Kidney epithelial cell (primary cell): Measurements from ENCODE around the gene ZNF230. TPM values are rescaled to one million over a fixed set of nuclear protein-coding genes. Genes with fewer than 3 reads are reported as not detected.

Experiments
- DNase-seq: peaks from one replicate; pipeline ENCODE4 v3.0.0-alpha.2; 2010; ENCODE audit warnings: low read depth
- H3K27me3 ChIP-seq: 2 replicates; pipeline ENCODE4 v1.6.0; 2011; ENCODE audit warnings: low read length; ENCODE audit not compliant: control insufficient read depth, insufficient read depth
- H3K36me3 ChIP-seq: 2 replicates; pipeline ENCODE4 v1.5.1; 2011; ENCODE audit warnings: low read length; ENCODE audit not compliant: control insufficient read depth, insufficient read depth
- H3K4me3 ChIP-seq: 2 replicates; pipeline ENCODE4 v1.5.1; 2011; ENCODE audit warnings: low read depth, mild to moderate bottlenecking, control low read depth, low read length
- CTCF ChIP-seq: IDR thresholded peaks from 2 replicates; pipeline ENCODE4 v1.5.1; 2011; ENCODE audit warnings: mild to moderate bottlenecking, moderate library complexity, low read length, control low read depth, inconsistent platforms; ENCODE audit not compliant: insufficient read depth, poor library complexity, severe bottlenecking
- total RNA-seq: library from RNA; depleted of rRNA; stranded (reverse); fragments of >200 nt; gene quantifications from 2 replicates; pipeline ENCODE4 v1.2.3, GENCODE V29; 2015

The ZNF230 gene
- total RNA-seq, 1 donor from 2014 or later: 2.9 TPM

- no peaks in the 10 kb centered on the region for H3K27me3 ChIP-seq
- peak; percentile 78 for DNase-seq
- no peak for TF ChIP-seq CTCF
- H3K36me3 ChIP-seq: no peaks in the 10 kb centered on the region
- H3K4me3 ChIP-seq: peak within 1 kb of the TSS; percentile 97
Measured at GRCh38 chr19:44025217-44025936, 22.6 kb downstream of the ZNF230 start, which contains the start of gene ZNF222. TSS of gene ZNF222 (plus strand) at chr19:44025379. CDS start at chr19:44025437, 58 bp downstream.

DNA sequence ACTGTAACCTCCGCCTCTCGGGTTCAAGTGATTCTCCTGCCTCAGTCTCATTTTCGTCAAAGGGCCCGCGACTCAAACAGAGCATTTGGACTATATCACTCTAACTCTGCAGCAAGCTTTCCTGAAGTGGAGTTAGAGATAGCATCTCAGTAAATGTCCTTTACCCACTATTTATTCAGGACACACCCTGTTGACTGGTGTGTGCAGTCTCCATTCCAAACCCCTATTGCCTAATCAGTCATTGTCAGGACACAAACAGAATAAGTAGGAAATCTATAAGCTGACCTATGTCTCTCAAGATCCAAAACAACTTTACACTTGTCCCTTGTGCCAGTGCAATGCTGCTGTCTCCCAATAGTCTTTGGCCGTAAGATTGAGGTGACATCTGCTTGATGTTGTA, 23.9 kb downstream of the ZNF230 start:
- Histone ChIP-seq H3K36me3 (no peaks in the 10 kb centered on the region), H3K4me3 (no peak overlapping the region), H3K27me3 (no peaks in the 10 kb centered on the region)
- no peak for TF ChIP-seq CTCF
- no peak for DNase-seq

- Histone ChIP-seq H3K27me3 (no peaks in the 10 kb centered on the region), H3K4me3 (no peak overlapping the region), H3K36me3 (no peaks in the 10 kb centered on the region)
- TF ChIP-seq CTCF: no peak
- no peak for DNase-seq
Measured at GRCh38 chr19:44032001-44032610, 29.3 kb downstream of the ZNF230 start.

- TF ChIP-seq CTCF: no peak
- H3K36me3 ChIP-seq: no peaks in the 10 kb centered on the region
- H3K4me3 ChIP-seq: no peak overlapping the region
- no peak for DNase-seq
- H3K27me3 ChIP-seq: no peaks in the 10 kb centered on the region
Measured at GRCh38 chr19:44042147-44042546, 39.4 kb downstream of the ZNF230 start.

GRCh38 chr19:44050740-44051649, 48.2 kb downstream of the ZNF230 start:
- DNase-seq: no peak
- peaks cover 2% of the 10 kb centered on the region for H3K36me3 ChIP-seq
- no peak for TF ChIP-seq CTCF
- H3K27me3 ChIP-seq: no peaks in the 10 kb centered on the region
- H3K4me3 ChIP-seq: peak overlapping the region; percentile 83
